Measurements from ENCODE around the gene PHACTR2.

PHACTR2 gene

DNA sequence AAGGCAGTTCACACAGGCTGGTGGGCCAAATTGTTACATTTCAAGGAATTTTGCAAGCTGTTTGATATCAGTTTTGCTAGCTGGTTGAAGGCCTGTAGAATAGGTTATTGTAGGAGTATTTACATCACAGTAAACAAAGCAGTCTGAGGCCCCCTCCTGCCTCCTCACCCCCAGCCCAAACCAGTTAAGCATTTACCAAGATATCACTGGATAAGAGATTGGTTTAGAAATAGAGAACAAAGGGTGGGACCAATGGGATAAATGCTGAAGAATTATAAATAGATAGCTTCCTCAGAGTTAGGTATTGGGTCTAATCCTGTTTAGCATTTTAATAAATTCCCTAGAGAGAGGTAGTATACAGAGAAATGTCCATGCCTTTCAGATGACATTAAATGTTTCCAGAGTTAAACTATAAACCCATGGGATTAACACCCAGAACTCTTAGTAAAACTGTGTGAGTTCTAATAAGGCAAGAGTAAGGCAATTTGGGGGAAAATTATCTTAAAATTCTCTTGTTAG is 2.3 kb upstream of the PHACTR2 start:
- DNase-seq (ENCODE audit: low read depth in 2 of 2): no peak

DNA sequence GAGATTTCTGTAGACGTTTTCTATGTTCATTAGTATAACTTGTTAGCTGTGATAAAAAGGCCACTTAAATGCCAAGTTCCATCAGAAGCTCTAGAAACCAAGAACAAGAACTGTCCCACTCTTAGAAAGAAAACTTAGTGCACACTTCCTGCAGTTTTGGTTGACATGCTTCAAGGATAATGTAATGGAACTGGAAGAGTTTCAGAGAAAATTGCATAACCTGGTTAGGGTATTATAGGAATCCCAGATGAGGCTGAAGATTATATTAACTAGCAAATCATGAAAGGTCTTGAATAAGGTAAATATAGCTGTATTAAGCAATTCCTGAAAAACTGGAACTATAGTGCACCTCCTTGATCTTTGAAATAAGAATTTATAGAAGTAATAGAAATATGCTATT is 1.8 kb upstream of the PHACTR2 start:
- no peak for DNase-seq (ENCODE audit: low read depth in 2 of 2)

DNA sequence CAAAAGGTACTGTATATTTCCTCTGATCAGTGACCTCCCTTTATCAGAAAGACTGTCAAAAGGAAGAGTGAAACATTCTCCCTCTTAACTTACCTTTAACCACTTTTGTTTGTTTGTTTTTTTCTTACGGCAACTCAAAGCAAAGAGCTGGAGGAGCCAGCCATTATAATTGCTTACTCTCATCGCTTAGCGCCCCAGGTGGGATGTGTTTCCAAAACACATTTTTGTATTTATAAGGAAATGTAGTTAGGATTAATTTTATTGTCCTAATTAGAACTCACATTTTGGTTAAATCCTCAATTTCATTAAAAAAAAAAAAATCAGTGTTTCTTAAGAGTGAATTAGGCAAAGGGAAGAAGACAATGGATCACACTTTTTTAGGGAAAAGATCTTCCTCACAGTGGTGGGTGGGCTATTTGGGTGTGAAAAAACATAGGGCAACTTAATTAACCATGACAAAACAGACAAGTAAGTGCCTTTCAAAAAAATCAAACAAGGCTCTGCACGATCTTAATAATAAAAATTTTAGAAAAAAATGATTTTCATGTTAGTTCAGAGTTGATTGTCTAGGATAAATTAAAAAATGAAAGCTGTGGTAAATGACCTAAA is 1.2 kb upstream of the PHACTR2 start:
- no peak for DNase-seq (ENCODE audit: low read depth in 2 of 2)

DNA sequence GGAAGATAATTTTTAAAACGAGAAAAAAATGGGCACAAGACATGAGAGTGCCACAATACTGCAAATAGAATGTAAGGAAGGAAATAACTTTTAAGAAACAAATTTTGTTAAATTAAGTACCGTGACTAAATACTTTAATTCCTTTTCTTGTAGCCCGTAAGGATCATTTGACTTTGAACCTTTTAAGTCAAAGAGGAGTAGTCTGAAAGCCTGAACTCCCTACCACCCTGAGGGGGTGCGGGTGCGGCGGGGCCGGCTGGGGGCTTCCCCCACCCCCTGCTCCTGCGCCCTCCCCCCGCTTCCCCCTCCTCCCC is 231 bp upstream of the PHACTR2 start:
- DNase-seq (ENCODE audit: low read depth in 2 of 2): peak in 1 of 2 donors; percentile 16

DNA sequence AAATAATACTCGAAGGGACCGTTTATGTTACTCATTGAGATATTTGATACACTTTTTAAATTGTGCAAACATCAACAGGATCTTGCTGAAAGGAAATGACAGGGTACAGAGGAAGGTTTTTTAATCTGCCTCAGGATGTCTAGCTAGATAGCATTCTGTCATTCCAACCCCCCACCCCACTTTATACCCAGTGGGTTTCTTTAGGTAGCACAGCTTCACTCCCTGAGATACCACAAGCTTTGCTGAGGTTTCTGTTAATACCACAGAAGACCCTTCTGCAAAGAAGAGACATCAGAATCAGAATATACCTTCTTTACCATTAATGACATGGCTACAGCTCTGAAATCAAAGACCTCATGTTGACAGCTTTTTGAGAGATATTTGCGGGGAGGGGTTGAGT is 1.3 kb downstream of the PHACTR2 start:
- no peak for DNase-seq (ENCODE audit: low read depth in 2 of 2)

DNA sequence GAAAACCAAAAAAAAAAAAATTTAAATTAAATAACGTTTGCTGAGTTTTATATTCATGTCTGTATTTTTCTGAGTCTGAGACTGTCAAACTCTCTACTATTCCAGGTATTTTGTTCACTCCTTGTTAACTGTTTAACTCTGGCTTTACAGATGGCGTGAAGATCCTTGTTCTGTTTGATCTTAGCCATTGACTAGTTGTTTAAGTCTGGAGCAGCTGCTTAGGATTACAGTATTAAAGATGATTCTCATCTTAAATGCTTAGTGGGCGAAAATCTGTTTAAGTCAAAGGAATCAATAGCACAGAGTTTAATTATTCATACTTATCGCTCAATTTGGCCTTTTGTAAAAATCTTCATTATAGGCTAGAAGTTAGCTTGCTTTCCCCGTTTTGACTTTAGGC is 2.4 kb downstream of the PHACTR2 start:
- no peak for DNase-seq (ENCODE audit: low read depth in 2 of 2)

DNA sequence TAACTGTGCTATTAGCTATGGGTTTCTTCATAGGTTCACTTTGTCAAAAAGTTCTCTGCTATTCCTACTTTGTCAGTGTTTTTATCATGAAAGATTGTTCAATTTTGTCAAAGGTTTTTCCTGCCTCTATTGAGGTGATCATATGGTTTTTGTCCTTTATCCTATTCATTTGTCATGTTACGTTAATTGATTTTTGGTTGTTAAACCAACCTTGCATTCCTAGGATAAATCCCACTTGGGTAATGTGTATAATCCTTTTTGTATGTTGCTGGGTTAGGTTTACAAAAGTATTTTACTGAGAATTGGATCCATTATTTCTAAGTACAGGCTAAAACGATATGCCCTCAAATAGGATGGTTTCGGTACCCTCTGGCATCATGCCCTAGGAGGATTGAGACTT is 5.0 kb downstream of the PHACTR2 start:
- no peak for DNase-seq (ENCODE audit: low read depth in 2 of 2)

DNA sequence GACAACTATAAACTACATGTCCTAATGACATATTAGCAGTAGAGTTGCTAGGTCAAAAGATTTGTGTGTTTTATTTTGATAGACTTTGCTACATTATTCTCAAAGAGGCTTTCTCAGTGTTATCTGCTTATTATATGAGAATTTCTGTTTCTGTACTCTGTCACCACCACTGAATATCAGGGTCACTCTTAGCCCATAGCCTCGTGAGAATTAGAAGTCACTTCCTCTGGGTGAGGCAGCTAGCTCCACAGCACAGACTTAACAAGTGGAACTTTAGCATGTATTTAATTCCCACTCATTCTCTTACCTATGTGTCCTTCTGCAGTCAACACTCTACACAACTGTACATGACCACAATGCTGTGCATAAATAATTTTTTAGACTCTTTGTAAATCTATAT is 6.7 kb downstream of the PHACTR2 start:
- no peak for DNase-seq (ENCODE audit: low read depth in 2 of 2)

DNA sequence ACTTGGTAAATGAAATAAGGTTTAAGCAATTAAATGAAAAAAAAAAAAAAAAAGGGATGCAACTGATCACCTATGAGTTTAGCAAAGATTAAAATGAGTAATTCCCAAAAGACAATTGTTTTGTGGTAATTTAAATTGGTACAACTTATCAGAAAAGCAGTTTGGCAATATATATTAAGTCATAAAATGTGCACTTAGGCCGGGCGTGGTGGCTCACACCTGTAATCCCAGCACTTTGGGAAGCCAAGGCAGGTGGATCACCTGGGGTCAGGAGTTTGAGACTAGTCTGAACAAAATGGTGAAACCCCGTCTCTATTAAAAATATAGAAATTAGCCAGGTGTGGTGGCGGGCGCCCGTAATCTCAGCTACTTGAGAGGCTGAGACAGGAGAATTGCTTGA is 7.9 kb downstream of the PHACTR2 start:
- DNase-seq (ENCODE audit: low read depth in 2 of 2): no peak

DNA sequence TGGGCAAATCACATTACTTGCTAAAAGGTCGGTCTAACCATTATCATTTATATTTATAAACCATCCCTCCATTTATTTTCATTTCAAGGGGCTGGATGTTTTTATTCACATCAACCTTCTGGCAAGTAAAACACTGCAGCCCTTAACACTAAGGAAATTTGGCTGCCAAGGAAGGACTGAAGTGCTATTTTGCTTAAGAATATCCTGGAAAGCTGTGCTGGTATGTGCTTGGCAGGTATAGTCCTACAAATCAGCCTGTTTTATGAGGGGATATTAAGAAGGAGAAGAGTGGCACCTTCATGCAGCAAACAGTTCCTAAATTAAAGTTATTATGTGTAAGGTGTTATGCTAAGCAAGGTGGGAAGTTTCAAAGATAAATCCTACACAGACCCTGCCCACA is 9.8 kb downstream of the PHACTR2 start:
- no peak for DNase-seq (ENCODE audit: low read depth in 2 of 2)

DNA sequence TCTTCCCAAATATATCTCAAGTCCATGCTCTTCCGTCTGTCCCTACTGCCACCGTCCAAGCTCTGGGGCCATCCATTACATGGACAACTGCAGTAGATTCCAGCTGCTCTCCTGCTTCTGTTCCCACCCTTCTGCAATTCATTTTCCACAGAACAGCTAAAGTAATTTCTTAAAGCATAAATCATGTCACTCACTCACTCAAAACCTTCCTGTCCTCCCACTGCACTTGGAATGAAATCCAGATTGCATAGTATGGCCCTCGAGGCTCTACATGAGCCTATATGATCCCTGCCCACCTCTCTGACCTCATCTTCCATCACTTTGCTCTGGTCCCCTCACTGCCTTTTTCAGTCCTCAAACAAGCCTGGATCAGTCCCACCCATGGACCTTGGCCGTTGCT is 10.9 kb downstream of the PHACTR2 start:
- DNase-seq (ENCODE audit: low read depth in 2 of 2): no peak

DNA sequence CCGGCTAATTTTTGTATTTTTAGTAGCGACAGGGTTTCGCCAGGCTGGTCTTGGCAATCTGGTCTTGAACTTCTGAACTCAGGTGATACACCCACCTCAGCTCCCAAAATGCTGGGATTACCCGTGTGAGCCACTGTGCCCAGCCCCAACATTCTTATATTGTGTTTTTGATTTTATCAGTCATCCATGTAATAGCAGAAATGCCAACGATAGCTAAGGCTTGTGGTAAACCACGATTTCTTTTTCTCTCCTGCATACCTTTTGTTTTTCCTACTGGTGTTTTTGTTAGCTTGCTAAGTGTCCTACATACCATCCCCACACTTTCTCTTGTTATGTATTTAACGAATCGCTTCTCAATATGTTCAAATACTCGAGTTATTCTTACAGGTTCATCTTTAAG is 12.1 kb downstream of the PHACTR2 start:
- no peak for DNase-seq (ENCODE audit: low read depth in 2 of 2)

DNA sequence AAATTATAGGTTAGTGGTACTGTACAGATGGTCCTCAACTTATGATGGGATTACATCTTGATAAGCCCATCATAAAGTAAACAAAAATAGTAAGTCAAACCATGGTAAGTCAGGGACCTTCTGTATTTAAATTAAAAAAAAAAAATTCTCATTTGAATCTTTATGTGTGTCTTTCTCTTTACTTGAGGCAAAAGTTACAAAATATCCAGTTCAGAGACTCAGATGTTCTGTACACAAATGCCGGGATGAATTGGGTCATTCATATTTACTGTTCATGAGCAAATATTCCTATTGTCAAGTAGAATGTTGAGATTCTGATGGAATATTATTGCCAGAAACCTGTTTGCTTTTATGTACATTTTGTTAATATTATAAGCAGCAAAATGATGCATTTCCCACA is 13.4 kb downstream of the PHACTR2 start:
- no peak for DNase-seq (ENCODE audit: low read depth in 2 of 2)

DNA sequence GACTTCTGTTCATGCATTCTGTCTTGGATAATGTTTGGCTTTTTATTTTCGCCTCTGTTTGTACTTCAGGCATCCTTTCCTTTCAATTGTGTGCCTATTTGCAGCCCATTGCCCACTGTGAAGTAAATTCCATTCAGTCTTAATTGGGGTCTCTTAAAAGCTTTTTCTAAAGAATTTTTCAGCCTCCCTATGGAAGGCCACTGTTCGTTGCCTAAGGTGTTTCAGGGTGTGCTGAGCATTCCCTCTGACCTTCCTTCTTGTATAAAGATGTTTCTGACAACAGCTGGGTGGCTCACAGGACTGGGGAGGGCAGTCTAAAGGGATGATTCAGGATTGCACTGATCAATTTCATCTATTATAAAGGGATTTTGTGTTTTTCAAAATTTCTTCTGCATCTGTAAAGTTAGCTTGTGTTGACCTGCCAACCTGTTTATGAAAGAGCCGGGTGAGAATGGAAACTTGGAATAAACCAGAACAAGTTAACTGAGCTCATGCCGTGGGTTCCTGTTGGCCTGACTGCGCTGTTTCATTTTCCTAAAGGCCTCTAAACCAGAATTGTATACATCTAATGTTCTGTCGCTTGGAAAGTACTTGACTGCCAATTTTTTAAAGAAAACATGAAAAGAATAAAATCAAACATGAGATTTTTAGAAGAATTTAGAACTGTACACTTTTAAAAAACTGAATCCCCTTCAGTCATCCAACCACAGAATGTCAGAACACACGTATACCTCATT is 14.3 kb downstream of the PHACTR2 start:
- no peak for DNase-seq (ENCODE audit: low read depth in 2 of 2)

DNA sequence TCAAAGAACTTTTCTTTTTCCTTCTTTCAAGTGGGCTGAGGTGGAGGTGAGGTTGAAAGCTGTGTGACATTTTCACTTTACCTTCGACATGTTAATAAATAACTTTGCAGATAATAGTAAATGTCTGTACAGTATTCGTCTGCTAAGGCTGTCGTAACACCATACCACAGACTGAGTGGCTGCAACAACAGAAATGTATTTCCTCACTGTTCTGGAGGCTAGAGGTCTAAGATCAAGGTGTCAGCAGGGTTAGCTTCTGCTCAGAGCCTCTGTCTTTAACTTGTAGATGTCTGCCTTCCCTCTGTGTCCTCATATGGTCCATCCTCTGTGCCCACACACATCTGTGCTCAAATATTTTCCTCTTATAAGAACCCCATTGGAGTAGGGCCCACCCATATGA is 14.9 kb downstream of the PHACTR2 start:
- DNase-seq (ENCODE audit: low read depth in 2 of 2): no peak

DNA sequence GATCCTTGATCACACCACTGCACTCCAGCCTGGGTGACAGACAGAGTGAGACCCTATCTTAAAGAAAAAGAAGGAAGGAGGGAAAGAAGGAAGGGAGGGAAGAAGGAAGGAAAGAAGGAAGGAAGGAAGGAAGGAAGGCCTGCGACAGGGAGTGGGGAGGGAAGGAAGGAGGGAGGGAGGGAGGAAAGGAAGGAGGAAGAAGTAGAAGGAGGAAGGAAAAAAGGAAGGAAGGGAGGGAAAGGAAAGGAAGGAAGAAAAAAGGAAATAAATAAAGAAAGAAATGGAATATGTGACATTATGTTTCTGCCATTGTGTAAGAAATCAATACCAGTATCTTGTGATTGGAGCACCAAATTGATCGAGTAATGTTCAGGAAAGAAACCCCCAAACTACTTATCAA is 16.2 kb downstream of the PHACTR2 start:
- DNase-seq (ENCODE audit: low read depth in 2 of 2): no peak

DNA sequence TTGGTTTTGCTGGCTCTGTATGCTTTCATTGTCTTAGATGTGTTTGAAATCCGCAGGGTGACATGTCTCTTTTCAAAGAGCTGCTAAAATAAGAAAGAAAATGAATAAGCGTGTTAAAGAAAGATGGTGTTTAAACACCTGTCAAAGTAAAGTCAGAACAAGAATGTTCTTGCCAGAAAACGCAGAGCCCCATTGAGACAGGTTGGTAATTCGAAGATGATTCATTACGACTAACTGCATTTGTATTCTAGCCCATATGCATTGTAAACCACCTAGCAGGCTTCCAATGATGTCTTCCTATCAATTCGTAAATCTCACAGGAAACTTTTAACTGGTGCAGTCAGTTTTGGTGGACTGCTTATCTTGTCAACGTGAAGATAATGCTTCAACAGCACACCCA is 16.8 kb downstream of the PHACTR2 start:
- no peak for DNase-seq (ENCODE audit: low read depth in 2 of 2)

DNA sequence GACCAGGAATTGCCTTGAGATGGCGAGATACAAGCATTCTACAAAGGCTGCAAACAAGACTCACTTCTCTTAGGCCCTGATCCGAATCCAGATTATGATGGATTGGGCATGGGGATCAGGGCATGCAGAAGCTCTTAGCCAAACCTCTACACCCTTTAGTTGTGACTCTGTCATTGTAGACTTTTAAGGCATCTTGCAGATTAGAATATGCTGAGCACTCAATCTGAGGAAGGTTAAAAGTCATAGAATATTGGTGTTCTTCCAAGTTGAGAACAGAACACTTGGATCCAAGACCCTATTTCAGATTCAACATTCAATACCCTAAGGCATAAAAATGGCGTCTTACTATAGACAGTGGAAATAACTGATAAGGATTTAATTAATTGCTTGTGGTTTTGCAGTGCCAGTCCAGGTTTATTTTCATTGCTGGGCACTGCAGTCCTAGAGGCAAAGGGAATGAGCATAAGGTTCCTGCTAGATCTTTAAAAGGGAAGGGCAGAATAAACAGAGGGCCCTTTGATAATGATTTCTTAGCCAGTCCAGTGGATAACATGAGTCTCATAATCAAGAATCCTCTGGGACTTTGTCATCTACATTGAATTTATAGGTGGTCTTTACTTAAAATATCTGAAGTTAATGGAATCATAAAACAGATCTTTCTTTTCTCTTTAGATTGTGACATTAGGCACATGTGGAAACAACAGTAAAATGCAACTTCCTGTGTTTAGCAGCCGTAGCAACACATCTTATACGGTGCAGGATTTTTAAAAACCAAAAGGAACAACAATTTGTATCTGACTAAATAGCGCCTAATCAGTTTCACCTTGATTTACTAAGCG is 17.6 kb downstream of the PHACTR2 start:
- DNase-seq (ENCODE audit: low read depth in 2 of 2): no peak

DNA sequence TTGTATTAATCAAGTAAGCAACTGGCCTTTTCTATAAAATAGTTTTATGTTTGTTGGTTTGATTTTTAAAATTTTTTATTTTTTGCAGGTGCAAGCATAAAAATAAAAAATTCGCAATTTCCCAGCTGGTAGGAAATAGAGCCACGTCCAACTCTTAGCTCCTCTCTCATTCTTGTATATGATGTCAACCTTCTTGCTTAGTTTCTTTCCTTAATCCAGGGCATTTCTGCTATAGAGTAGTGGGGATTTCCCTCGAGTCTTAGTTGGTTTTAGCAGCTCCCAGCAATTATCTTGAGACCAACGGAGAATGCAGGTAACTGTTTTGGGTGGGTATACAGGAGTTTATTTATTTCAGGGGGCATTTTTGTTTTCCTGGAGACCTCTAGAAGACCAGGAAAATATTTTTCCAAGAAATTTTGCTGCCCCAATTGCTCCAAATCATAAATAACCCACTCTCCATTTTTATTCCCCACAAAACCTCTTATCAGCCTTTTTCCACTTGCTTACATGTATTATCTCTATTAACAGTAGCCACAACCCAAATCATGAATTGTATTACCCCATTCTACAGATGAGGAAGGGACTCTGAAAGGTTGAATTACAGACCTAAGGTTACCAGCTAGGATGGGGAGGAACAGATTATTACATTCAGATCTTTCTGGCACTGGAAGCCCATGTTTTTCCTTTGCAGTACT is 18.4 kb downstream of the PHACTR2 start:
- DNase-seq (ENCODE audit: low read depth in 2 of 2): no peak

DNA sequence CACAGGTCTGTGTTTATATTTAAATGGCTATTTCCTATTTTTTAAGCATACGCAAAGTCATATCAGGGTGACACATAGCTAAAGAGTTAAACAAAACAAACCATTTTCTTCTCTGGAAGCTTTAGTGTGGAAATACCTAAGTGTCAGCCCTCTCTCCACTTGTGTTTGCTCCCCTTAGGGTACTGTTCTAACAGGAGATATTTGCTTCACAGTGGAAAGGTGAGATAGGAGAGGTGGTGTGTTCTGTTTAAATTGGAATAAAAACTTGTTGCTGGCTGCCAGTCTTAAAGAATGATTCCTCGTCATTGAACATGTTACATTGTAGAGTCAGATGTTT is 18.9 kb downstream of the PHACTR2 start:
- DNase-seq (ENCODE audit: low read depth in 2 of 2): no peak

DNA sequence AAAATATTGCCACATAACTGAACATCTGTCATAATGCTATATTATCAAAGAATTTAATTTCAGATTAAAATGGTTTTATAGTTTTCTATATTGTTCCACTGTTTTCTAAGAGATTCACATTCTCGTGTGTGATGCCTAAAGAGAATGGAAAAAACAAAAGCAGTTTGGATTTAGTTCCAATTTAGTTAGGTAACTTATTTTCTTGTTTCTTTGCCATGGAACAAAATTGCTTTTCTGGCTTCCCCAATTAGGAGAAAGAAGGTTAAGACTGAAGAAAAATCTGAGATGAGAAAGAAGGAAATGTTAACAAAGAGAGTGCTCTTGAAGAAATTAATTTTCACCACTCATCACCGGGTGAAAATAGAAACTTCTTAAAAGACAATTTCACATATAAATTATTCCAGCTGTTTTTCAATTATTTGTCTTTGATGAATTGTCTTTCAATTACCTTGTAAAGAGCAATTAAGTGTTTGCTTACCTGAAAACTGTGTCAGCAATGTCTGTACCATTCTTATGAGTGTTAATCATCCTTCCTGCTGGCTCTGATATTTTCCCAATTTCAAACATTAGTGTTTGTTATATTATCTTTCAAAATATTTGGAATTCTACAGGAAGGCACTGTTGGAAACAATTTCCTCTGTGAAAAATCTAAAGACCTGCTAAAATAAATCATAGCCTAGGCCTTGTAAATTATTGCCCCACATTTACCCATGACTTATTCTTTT is 19.5 kb downstream of the PHACTR2 start:
- no peak for DNase-seq (ENCODE audit: low read depth in 2 of 2)

DNA sequence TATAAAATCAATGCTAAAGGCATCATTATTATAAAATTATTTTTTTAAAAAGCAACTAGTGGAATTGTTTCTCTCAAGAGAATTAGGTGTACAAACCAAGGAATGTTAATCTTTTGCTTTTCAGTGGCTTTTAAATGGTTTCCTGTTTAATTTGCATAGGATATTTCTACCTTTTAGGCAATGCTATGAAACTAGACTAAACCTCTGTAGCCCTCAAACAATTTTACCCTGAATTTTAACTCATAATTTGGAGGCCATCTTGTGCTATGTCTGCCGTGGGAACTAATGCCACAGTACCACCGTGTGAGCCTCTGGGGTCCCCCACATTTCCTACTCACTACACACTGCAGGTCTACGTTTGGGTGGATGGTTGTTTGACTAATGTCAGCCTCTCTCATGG is 20.6 kb downstream of the PHACTR2 start:
- DNase-seq (ENCODE audit: low read depth in 2 of 2): no peak
